ENCODE data around the gene LPP.
"Not testable (repeated sequence)": the region's sequence is repeated elsewhere in the genome, so short reads cannot be mapped to it uniquely, and the experiment has no call there.

- not testable (repeated sequence) for TF ChIP-seq CTCF, POLR2A (IDR thresholded peaks at IDR 0.05)
These were observed 291.2 kb downstream of the LPP start for GRCh38 chr3:188445175-188445574.
